ENCODE results near the gene WWP2.

WWP2 gene

GRCh38 chr16:69917311-69917710 is 155.2 kb downstream of the WWP2 start:
- Histone ChIP-seq H3K4me3 (ENCODE audit: low read depth, low read length) (peak overlapping the region; percentile 30), H3K36me3 (replicated peaks) (no peaks in the 10 kb centered on the region), H3K27ac (peak overlapping the region; percentile 82), H3K27me3 (replicated peaks) (no peaks in the 10 kb centered on the region)
- no peak for TF ChIP-seq CTCF (IDR thresholded peaks at IDR 0.05; ENCODE audit: low read depth, low read length, missing control alignments)
- no peak for DNase-seq
- in situ Hi-C loops (cut with HindIII; ENCODE audit: low pct_ligation_motif_present, low sequenced_read_pairs) = no loop called here

- H3K36me3 ChIP-seq (replicated peaks) = no peaks in the 10 kb centered on the region
These were observed 155.6 kb downstream of the WWP2 start for GRCh38 chr16:69917739-69918138.

GRCh38 chr16:69918241-69918640 is 156.1 kb downstream of the WWP2 start:
- no peaks in the 10 kb centered on the region for H3K27me3 ChIP-seq (replicated peaks)
- H3K4me3 ChIP-seq (ENCODE audit: low read depth, low read length) = peak overlapping the region; percentile 30
- in situ Hi-C loops (cut with HindIII; ENCODE audit: low pct_ligation_motif_present, low sequenced_read_pairs) = no loop called here
- peak; percentile 11 for DNase-seq
- H3K27ac ChIP-seq = peak overlapping the region; percentile 82
- H3K36me3 ChIP-seq (replicated peaks) = no peaks in the 10 kb centered on the region
- no peak for TF ChIP-seq CTCF (IDR thresholded peaks at IDR 0.05; ENCODE audit: low read depth, low read length, missing control alignments)

More at GRCh38 chr16:69917739-69918138, 155.6 kb downstream of the WWP2 start:
- DNase-seq = peak; percentile 95
- peak overlapping the region; percentile 30 for H3K4me3 ChIP-seq (ENCODE audit: low read depth, low read length)
- H3K27me3 ChIP-seq (replicated peaks) = no peaks in the 10 kb centered on the region
- peak overlapping the region; percentile 82 for H3K27ac ChIP-seq
- TF ChIP-seq CTCF (IDR thresholded peaks at IDR 0.05; ENCODE audit: low read depth, low read length, missing control alignments) = no peak
- in situ Hi-C loops (cut with HindIII; ENCODE audit: low pct_ligation_motif_present, low sequenced_read_pairs) = no loop called here

GRCh38 chr16:69921127-69921526 is 159.0 kb downstream of the WWP2 start:
- DNase-seq = peak; percentile 16
- H3K36me3 ChIP-seq (replicated peaks) = no peaks in the 10 kb centered on the region
- no peak overlapping the region for H3K27ac ChIP-seq
- in situ Hi-C loops (cut with HindIII; ENCODE audit: low pct_ligation_motif_present, low sequenced_read_pairs) = no loop called here
- no peaks in the 10 kb centered on the region for H3K27me3 ChIP-seq (replicated peaks)
- TF ChIP-seq CTCF (IDR thresholded peaks at IDR 0.05; ENCODE audit: low read depth, low read length, missing control alignments) = no peak
- no peak overlapping the region for H3K4me3 ChIP-seq (ENCODE audit: low read depth, low read length)

GRCh38 chr16:69922200-69922599 is 160.1 kb downstream of the WWP2 start:
- no peaks in the 10 kb centered on the region for H3K36me3 ChIP-seq (replicated peaks)
- no peaks in the 10 kb centered on the region for H3K27me3 ChIP-seq (replicated peaks)
- in situ Hi-C loops (cut with HindIII; ENCODE audit: low pct_ligation_motif_present, low sequenced_read_pairs) = no loop called here
- no peak overlapping the region for H3K27ac ChIP-seq
- H3K4me3 ChIP-seq (ENCODE audit: low read depth, low read length) = no peak overlapping the region
- no peak for TF ChIP-seq CTCF (IDR thresholded peaks at IDR 0.05; ENCODE audit: low read depth, low read length, missing control alignments)
- no peak for DNase-seq

GRCh38 chr16:69924041-69924775 is 162.1 kb downstream of the WWP2 start:
- H3K36me3 ChIP-seq (replicated peaks) = no peaks in the 10 kb centered on the region
- H3K27ac ChIP-seq = no peak overlapping the region
- DNase-seq = no peak
- in situ Hi-C loops (cut with HindIII; ENCODE audit: low pct_ligation_motif_present, low sequenced_read_pairs) = no loop called here
- H3K4me3 ChIP-seq (ENCODE audit: low read depth, low read length) = peak overlapping the region; percentile 20
- no peaks in the 10 kb centered on the region for H3K27me3 ChIP-seq (replicated peaks)
- TF ChIP-seq CTCF (IDR thresholded peaks at IDR 0.05; ENCODE audit: low read depth, low read length, missing control alignments) = no peak
